Esophagus muscularis mucosa (tissue), 4 donors: Measurements from ENCODE around the gene TOM1L2.

ENCODE experiments used
- CTCF ChIP-seq, 3 experiments: fragments of 200-600 bp in 2 of 3; fragments of 450-650 bp in 1 of 3; sonication (generic) in 2 of 3; IDR thresholded peaks; one replicate each; pipeline ENCODE4 v1.5.1; 2017 to 2019; ENCODE audit warnings: antibody characterized with exemption in 3 of 3, mild to moderate bottlenecking in 2 of 3, moderate library complexity in 1 of 3
- EP300 ChIP-seq: sonication (generic); formaldehyde crosslinking; IDR thresholded peaks from one replicate; pipeline ENCODE4 v1.6.1; 2017; ENCODE audit warnings: antibody characterized with exemption
- POLR2A ChIP-seq: fragments of 450-650 bp; IDR thresholded peaks from one replicate; pipeline ENCODE4 v1.6.1; 2017; ENCODE audit warnings: antibody characterized with exemption, moderate library complexity, mild to moderate bottlenecking, low read depth
- POLR2AphosphoS5 ChIP-seq, 2 donors: sonication (generic); formaldehyde crosslinking; IDR thresholded peaks; one replicate each; pipeline ENCODE4 v1.6.1; 2017; ENCODE audit warnings: antibody characterized with exemption in 2 of 2

DNA sequence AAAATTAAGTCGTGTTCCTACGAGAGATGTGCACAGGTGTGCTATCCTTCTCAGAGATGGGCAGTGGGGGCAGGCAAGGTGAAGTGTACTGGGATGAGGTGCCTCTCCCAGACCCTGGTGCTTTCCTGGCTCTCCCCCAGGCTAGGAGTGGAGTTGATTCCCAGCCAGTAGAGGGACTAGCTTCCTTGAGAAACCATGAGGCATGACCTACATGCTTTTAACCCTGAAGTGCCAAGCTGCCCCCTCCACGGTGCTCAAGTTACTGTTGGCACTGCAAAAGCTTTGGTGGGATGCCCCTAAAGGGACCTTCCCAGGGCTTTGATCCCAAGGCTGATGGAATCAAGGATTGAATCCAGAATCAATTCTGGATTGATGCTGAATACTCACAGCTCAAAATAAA is 88.4 kb downstream of the TOM1L2 start:
- no peak for TF ChIP-seq POLR2A
- no peak for TF ChIP-seq POLR2AphosphoS5 (IDR thresholded peaks at IDR 0.05)
- no peak for TF ChIP-seq CTCF (IDR thresholded peaks at IDR 0.05)
- TF ChIP-seq EP300 = no peak
